T-helper 1 cell treated with Interleukin-12 subunit alpha and Interleukin-12 subunit beta and Interleukin-4 antibody, amounts not matched to agents 30 μg/mL and 1 μg/mL, for 36 hours (primary cell): ENCODE data around the gene PACS2.
A peak's percentile ranks its signal among the peaks of the same experiment; 100 is the strongest.
"Not testable (repeated sequence)": the region's sequence is repeated elsewhere in the genome, so short reads cannot be mapped to it uniquely, and the experiment has no call there.

Source experiments
- H3K27ac Mint-ChIP-seq: one replicate; pipeline ENCODE4 v1.8.0; 2021; ENCODE audit warnings: mild to moderate bottlenecking, mixed read lengths
- H3K27me3 Mint-ChIP-seq: one replicate; pipeline ENCODE4 v1.8.0; 2021; ENCODE audit warnings: low read depth, mixed read lengths
- H3K36me3 Mint-ChIP-seq: one replicate; pipeline ENCODE4 v1.8.0; 2021; ENCODE audit warnings: low read depth, mixed read lengths
- H3K4me1 Mint-ChIP-seq: one replicate; pipeline ENCODE4 v1.8.0; 2021; ENCODE audit warnings: low read depth, mixed read lengths
- H3K4me3 Mint-ChIP-seq: one replicate; pipeline ENCODE4 v1.8.0; 2021; ENCODE audit warnings: mild to moderate bottlenecking, moderate library complexity, mixed read lengths
- H3K9me3 Mint-ChIP-seq: one replicate; pipeline ENCODE4 v1.8.0; 2021; ENCODE audit warnings: mixed read lengths

PACS2 gene

GRCh38 chr14:105282098-105282725 is 32.3 kb upstream of the PACS2 start:
- H3K27me3 Mint-ChIP-seq = no peaks in the 10 kb centered on the region
- H3K4me3 Mint-ChIP-seq = no peak overlapping the region
- no peaks in the 10 kb centered on the region for H3K9me3 Mint-ChIP-seq
- peaks cover 13% of the 10 kb centered on the region for H3K36me3 Mint-ChIP-seq
- H3K4me1 Mint-ChIP-seq = peaks cover 22% of the 10 kb centered on the region
- peak overlapping the region; percentile 13 for H3K27ac Mint-ChIP-seq

GRCh38 chr14:105283028-105283427 is 31.5 kb upstream of the PACS2 start:
- H3K27ac Mint-ChIP-seq = no peak overlapping the region
- H3K36me3 Mint-ChIP-seq = peaks cover 13% of the 10 kb centered on the region
- no peaks in the 10 kb centered on the region for H3K27me3 Mint-ChIP-seq
- H3K4me1 Mint-ChIP-seq = peaks cover 22% of the 10 kb centered on the region
- H3K9me3 Mint-ChIP-seq = no peaks in the 10 kb centered on the region
- H3K4me3 Mint-ChIP-seq = no peak overlapping the region

GRCh38 chr14:105283899-105284298 is 30.6 kb upstream of the PACS2 start:
- H3K36me3 Mint-ChIP-seq = peaks cover 13% of the 10 kb centered on the region
- H3K9me3 Mint-ChIP-seq = no peaks in the 10 kb centered on the region
- H3K4me1 Mint-ChIP-seq = peaks cover 22% of the 10 kb centered on the region
- H3K27me3 Mint-ChIP-seq = no peaks in the 10 kb centered on the region
- H3K4me3 Mint-ChIP-seq = no peak overlapping the region
- peak overlapping the region; percentile 59 for H3K27ac Mint-ChIP-seq

- no peaks in the 10 kb centered on the region for H3K27me3 Mint-ChIP-seq
- H3K36me3 Mint-ChIP-seq = peaks cover 13% of the 10 kb centered on the region
- H3K4me1 Mint-ChIP-seq = peaks cover 21% of the 10 kb centered on the region
- no peaks in the 10 kb centered on the region for H3K9me3 Mint-ChIP-seq
- no peak overlapping the region for H3K27ac Mint-ChIP-seq
- no peak overlapping the region for H3K4me3 Mint-ChIP-seq
These were observed 29.4 kb upstream of the PACS2 start for GRCh38 chr14:105285174-105285573.

GRCh38 chr14:105286759-105287144 is 27.8 kb upstream of the PACS2 start:
- H3K27ac Mint-ChIP-seq = no peak overlapping the region
- peaks cover 30% of the 10 kb centered on the region for H3K4me1 Mint-ChIP-seq
- no peak overlapping the region for H3K4me3 Mint-ChIP-seq
- H3K27me3 Mint-ChIP-seq = no peaks in the 10 kb centered on the region
- no peaks in the 10 kb centered on the region for H3K9me3 Mint-ChIP-seq
- peaks cover 11% of the 10 kb centered on the region for H3K36me3 Mint-ChIP-seq

GRCh38 chr14:105287249-105288102 is 27.1 kb upstream of the PACS2 start:
- peaks cover 26% of the 10 kb centered on the region for H3K4me1 Mint-ChIP-seq
- H3K27ac Mint-ChIP-seq = no peak overlapping the region
- H3K9me3 Mint-ChIP-seq = no peaks in the 10 kb centered on the region
- H3K4me3 Mint-ChIP-seq = no peak overlapping the region
- H3K27me3 Mint-ChIP-seq = no peaks in the 10 kb centered on the region
- H3K36me3 Mint-ChIP-seq = peaks cover 8% of the 10 kb centered on the region

GRCh38 chr14:105288936-105289335 is 25.6 kb upstream of the PACS2 start:
- H3K4me1 Mint-ChIP-seq = peaks cover 29% of the 10 kb centered on the region
- H3K27ac Mint-ChIP-seq, H3K27me3 Mint-ChIP-seq, H3K4me3 Mint-ChIP-seq, H3K36me3 Mint-ChIP-seq, H3K9me3 Mint-ChIP-seq: not testable (repeated sequence)

- no peak overlapping the region for H3K4me3 Mint-ChIP-seq
- H3K4me1 Mint-ChIP-seq = peaks cover 32% of the 10 kb centered on the region
- H3K36me3 Mint-ChIP-seq = peaks cover 2% of the 10 kb centered on the region
- peak overlapping the region; percentile 65 for H3K27ac Mint-ChIP-seq
- H3K27me3 Mint-ChIP-seq = no peaks in the 10 kb centered on the region
- H3K9me3 Mint-ChIP-seq = no peaks in the 10 kb centered on the region
These were observed 23.8 kb upstream of the PACS2 start for GRCh38 chr14:105290621-105291346.

GRCh38 chr14:105292826-105293711 is 21.5 kb upstream of the PACS2 start:
- H3K4me3 Mint-ChIP-seq = peak overlapping the region; percentile 70
- peak overlapping the region; percentile 90 for H3K27ac Mint-ChIP-seq
- H3K27me3 Mint-ChIP-seq = no peaks in the 10 kb centered on the region
- no peaks in the 10 kb centered on the region for H3K9me3 Mint-ChIP-seq
- H3K36me3 Mint-ChIP-seq = peaks cover 2% of the 10 kb centered on the region
- H3K4me1 Mint-ChIP-seq = peaks cover 33% of the 10 kb centered on the region

GRCh38 chr14:105294142-105294597 is 20.4 kb upstream of the PACS2 start:
- H3K27ac Mint-ChIP-seq = peak overlapping the region; percentile 95
- peaks cover 2% of the 10 kb centered on the region for H3K36me3 Mint-ChIP-seq
- no peaks in the 10 kb centered on the region for H3K9me3 Mint-ChIP-seq
- H3K4me1 Mint-ChIP-seq = peaks cover 34% of the 10 kb centered on the region
- no peaks in the 10 kb centered on the region for H3K27me3 Mint-ChIP-seq
- peak overlapping the region; percentile 79 for H3K4me3 Mint-ChIP-seq

- peaks cover 31% of the 10 kb centered on the region for H3K4me1 Mint-ChIP-seq
- not testable (repeated sequence) for H3K27ac Mint-ChIP-seq, H3K4me3 Mint-ChIP-seq, H3K9me3 Mint-ChIP-seq, H3K27me3 Mint-ChIP-seq, H3K36me3 Mint-ChIP-seq
These were observed 17.2 kb upstream of the PACS2 start for GRCh38 chr14:105297311-105297710.

GRCh38 chr14:105299654-105300541 is 14.7 kb upstream of the PACS2 start:
- peak overlapping the region; percentile 90 for H3K4me3 Mint-ChIP-seq
- no peaks in the 10 kb centered on the region for H3K9me3 Mint-ChIP-seq
- peaks cover 9% of the 10 kb centered on the region for H3K36me3 Mint-ChIP-seq
- peak overlapping the region; percentile 90 for H3K27ac Mint-ChIP-seq
- peaks cover 19% of the 10 kb centered on the region for H3K4me1 Mint-ChIP-seq
- no peaks in the 10 kb centered on the region for H3K27me3 Mint-ChIP-seq

- no peaks in the 10 kb centered on the region for H3K27me3 Mint-ChIP-seq
- H3K36me3 Mint-ChIP-seq = peaks cover 9% of the 10 kb centered on the region
- H3K27ac Mint-ChIP-seq = peak within 1 kb of the TSS; percentile 92
- no peaks in the 10 kb centered on the region for H3K9me3 Mint-ChIP-seq
- peak within 1 kb of the TSS; percentile 90 for H3K4me3 Mint-ChIP-seq
- peaks cover 22% of the 10 kb centered on the region for H3K4me1 Mint-ChIP-seq
These were observed 13.9 kb upstream of the PACS2 start, which contains the start of gene BRF1 for GRCh38 chr14:105300542-105301102. TSS of gene BRF1 (minus strand) at chr14:105301001. CDS start at chr14:105300629, 372 bp downstream.
